CD8-positive, alpha-beta memory T cell (primary cell): ENCODE measurements around the gene BAHD1. TPM values are rescaled to one million over a fixed set of nuclear protein-coding genes. Genes with fewer than 3 reads are reported as not detected.

Experiments
- CTCF ChIA-PET: fragments of 350-600 bp; sonication (Branson Sonifier 250); formaldehyde crosslinking; loops from one replicate; lab custom pipeline; 2021; ENCODE audit warnings: antibody characterized with exemption; lab: Charles Lee
- POLR2A ChIA-PET: fragments of 350-600 bp; sonication (Branson Sonifier 250); formaldehyde crosslinking; loops from one replicate; lab custom pipeline; 2021; ENCODE audit warnings: antibody characterized with exemption; lab: Charles Lee
- DNase-seq, 5 donors: peaks; one replicate each; pipeline versions ENCODE4 v3.0.0 to v3.0.0-alpha.2; 2020 to 2022; ENCODE audit warnings: mixed read lengths in 1 of 5
- H3K27ac ChIP-seq: one replicate; pipeline ENCODE4 v1.7.0; 2013; ENCODE audit warnings: low read depth, mild to moderate bottlenecking, low read length, moderate library complexity
- H3K27me3 ChIP-seq: 2 replicates; pipeline ENCODE4 v1.7.0; 2013; ENCODE audit warnings: low read length, mild to moderate bottlenecking; ENCODE audit not compliant: insufficient read depth, poor library complexity, severe bottlenecking
- H3K36me3 ChIP-seq: 2 replicates; pipeline ENCODE4 v1.7.0; 2013; ENCODE audit warnings: mild to moderate bottlenecking, low read length, moderate library complexity; ENCODE audit not compliant: insufficient read depth
- H3K4me1 ChIP-seq: 2 replicates; pipeline ENCODE4 v1.7.0; 2013; ENCODE audit warnings: mild to moderate bottlenecking, low read length, moderate library complexity; ENCODE audit not compliant: insufficient read depth
- H3K4me3 ChIP-seq: 2 replicates; pipeline ENCODE4 v1.7.0; 2013; ENCODE audit warnings: mild to moderate bottlenecking, low read length
- H3K9me3 ChIP-seq: 2 replicates; pipeline ENCODE4 v1.7.0; 2013; ENCODE audit warnings: mild to moderate bottlenecking, low read length
- H3K27ac Mint-ChIP-seq, 8 donors: one replicate each; pipeline ENCODE4 v1.8.0; 2020 to 2021; ENCODE audit warnings: mixed read lengths in 8 of 8, mild to moderate bottlenecking in 6 of 8, inconsistent platforms in 3 of 8, moderate library complexity in 3 of 8
- H3K27me3 Mint-ChIP-seq, 2 donors: one replicate each; pipeline ENCODE4 v1.8.0; 2020 to 2021; ENCODE audit warnings: mixed read lengths in 2 of 2, mild to moderate bottlenecking in 1 of 2, moderate library complexity in 1 of 2
- H3K36me3 Mint-ChIP-seq, 3 donors: one replicate each; pipeline ENCODE4 v1.8.0; 2020 to 2021; ENCODE audit warnings: mixed read lengths in 3 of 3, inconsistent platforms in 1 of 3, mild to moderate bottlenecking in 1 of 3
- H3K4me1 Mint-ChIP-seq, 3 donors: one replicate each; pipeline ENCODE4 v1.8.0; 2020 to 2021; ENCODE audit warnings: mixed read lengths in 3 of 3, inconsistent platforms in 1 of 3, mild to moderate bottlenecking in 1 of 3
- H3K4me3 Mint-ChIP-seq, 7 donors: one replicate each; pipeline ENCODE4 v1.8.0; 2020 to 2021; ENCODE audit warnings: mixed read lengths in 7 of 7, mild to moderate bottlenecking in 6 of 7, moderate library complexity in 4 of 7, inconsistent platforms in 2 of 7
- H3K9me3 Mint-ChIP-seq, 5 donors: one replicate each; pipeline ENCODE4 v1.8.0; 2020 to 2022; ENCODE audit warnings: mixed read lengths in 5 of 5, mild to moderate bottlenecking in 3 of 5, moderate library complexity in 2 of 5, inconsistent platforms in 1 of 5
- polyA plus RNA-seq: library from polyadenylated mRNA; unstranded; fragments of 300-500 nt; fragmentation: Illumina TruSeq; gene quantifications from one replicate; pipeline ENCODE4 v1.2.3, GENCODE V29; 2021
- total RNA-seq, 2 experiments: library from RNA; stranded (reverse); gene quantifications; one replicate each; pipeline ENCODE4 v1.2.3, GENCODE V29; 2021

BAHD1 gene
- total and polyA plus RNA-seq, 3 experiments from 2014 or later: 4.1 to 24.9 (median 23.6) TPM

DNA sequence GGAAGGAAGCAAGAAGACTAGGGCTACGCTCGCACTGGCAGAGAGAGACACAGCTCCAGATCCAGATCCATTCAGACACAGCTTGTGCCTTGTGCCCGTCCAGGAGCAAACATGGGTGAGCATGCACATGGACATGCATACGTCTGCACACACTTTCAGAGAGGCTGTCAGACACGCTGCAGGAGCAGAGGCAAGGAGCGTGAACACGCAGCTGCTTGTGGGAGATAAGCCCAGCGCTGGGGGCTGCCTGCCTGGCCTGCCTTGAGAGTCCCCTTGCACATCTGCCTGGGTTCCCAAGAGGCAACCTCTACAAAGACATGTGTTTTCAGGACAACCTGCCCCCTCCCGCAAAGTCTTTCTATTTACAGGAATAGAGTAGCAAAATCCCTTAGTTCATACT lies 13.6 kb upstream of the BAHD1 start:
- Histone ChIP-seq H3K36me3 (no peaks in the 10 kb centered on the region), H3K4me3 (no peak overlapping the region), H3K4me1 (no peaks in the 10 kb centered on the region), H3K27me3 (no peaks in the 10 kb centered on the region), H3K9me3 (no peaks in the 10 kb centered on the region), H3K27ac (no peak overlapping the region)
- Mint-ChIP-seq H3K27me3 (no peaks in the 10 kb centered on the region), H3K9me3 (no peaks in the 10 kb centered on the region), H3K4me1 (no peaks in the 10 kb centered on the region), H3K27ac (no peak overlapping the region), H3K4me3 (no peak overlapping the region), H3K36me3 (peaks cover 0 to 14% (median 4%) of the 10 kb centered on the region in 3 donors)
- CTCF ChIA-PET: interaction anchor here (1.0 to 13.3 kb wide), 2 partner anchors 13 to 86 kb away, joined by 5 to 202 read pairs; partner anchors contain the start of genes BAHD1 and CCDC9B
- no peak for DNase-seq
- POLR2A ChIA-PET: no interaction called here

- ChIA-PET CTCF (interaction anchor here (0.6 to 13.3 kb wide), 3 partner anchors 11 to 87 kb away, joined by 3 to 202 read pairs (median 3); partner anchors contain the start of genes BAHD1 and CCDC9B), POLR2A (no interaction called here)
- no peaks in the 10 kb centered on the region for H3K4me1 Mint-ChIP-seq
- Histone ChIP-seq H3K27ac (no peak overlapping the region), H3K9me3 (no peaks in the 10 kb centered on the region), H3K27me3 (no peaks in the 10 kb centered on the region), H3K4me3 (no peak overlapping the region), H3K4me1 (no peaks in the 10 kb centered on the region), H3K36me3 (no peaks in the 10 kb centered on the region)
- H3K4me3 Mint-ChIP-seq: no peak overlapping the region
- no peaks in the 10 kb centered on the region for H3K27me3 Mint-ChIP-seq
- no peak for DNase-seq
- H3K27ac Mint-ChIP-seq: peak overlapping the region in 1 of 8 donors; percentile 43
- H3K36me3 Mint-ChIP-seq: peaks cover 0 to 14% (median 4%) of the 10 kb centered on the region in 3 donors
- no peaks in the 10 kb centered on the region for H3K9me3 Mint-ChIP-seq
These were observed 12.6 kb upstream of the BAHD1 start for GRCh38 chr15:40428185-40428584.

GRCh38 chr15:40429068-40429710 lies 11.6 kb upstream of the BAHD1 start:
- Mint-ChIP-seq H3K27ac (peak overlapping the region in 1 of 8 donors; percentile 22), H3K9me3 (no peaks in the 10 kb centered on the region), H3K27me3 (no peaks in the 10 kb centered on the region), H3K4me1 (peaks cover 0 to under 1% (median 0%) of the 10 kb centered on the region in 3 donors), H3K4me3 (no peak overlapping the region), H3K36me3 (peaks cover 0 to 11% (median 7%) of the 10 kb centered on the region in 3 donors)
- no peaks in the 10 kb centered on the region for H3K36me3 ChIP-seq
- H3K27ac ChIP-seq: no peak overlapping the region
- H3K9me3 ChIP-seq: no peaks in the 10 kb centered on the region
- H3K27me3 ChIP-seq: no peaks in the 10 kb centered on the region
- DNase-seq: no peak
- no peak overlapping the region for H3K4me3 ChIP-seq
- no peaks in the 10 kb centered on the region for H3K4me1 ChIP-seq
- POLR2A ChIA-PET: no interaction called here
- CTCF ChIA-PET: interaction anchor here (1.4 to 13.3 kb wide), 2 partner anchors 12 to 88 kb away, joined by 3 to 202 read pairs; partner anchors contain the start of genes BAHD1 and CCDC9B

DNA sequence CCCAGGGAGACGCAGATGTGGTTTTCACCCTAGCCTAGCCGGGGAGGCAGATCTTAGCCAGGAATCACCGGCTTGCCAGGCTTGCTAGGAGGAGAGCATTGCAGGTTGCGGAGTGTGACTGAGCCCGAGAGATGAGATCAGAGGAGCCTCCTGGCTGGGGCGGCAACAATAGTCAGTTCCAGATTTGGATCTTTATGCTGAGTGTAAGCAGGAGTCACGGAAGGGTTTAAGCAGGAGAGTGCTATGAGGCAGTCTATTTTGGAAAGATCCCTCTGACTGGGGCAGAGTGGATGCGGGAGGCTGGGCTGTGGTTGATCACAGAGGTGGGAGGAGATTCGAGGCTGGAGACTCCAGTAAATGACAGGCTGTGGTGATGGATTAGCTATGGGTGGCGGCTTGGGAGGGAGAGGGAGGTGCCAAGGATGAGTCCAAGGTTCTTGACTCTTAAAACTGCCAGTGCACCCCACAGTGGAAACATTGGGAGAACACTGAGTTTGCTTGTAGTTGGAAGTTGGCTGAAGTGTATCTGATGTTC lies 10.4 kb upstream of the BAHD1 start:
- Mint-ChIP-seq H3K27me3 (no peaks in the 10 kb centered on the region), H3K9me3 (no peaks in the 10 kb centered on the region), H3K36me3 (peaks cover 0 to 9% (median 7%) of the 10 kb centered on the region in 3 donors), H3K4me3 (no peak overlapping the region), H3K27ac (no peak overlapping the region), H3K4me1 (peaks cover 3 to 8% (median 7%) of the 10 kb centered on the region in 3 donors)
- POLR2A ChIA-PET: no interaction called here
- no peaks in the 10 kb centered on the region for H3K36me3 ChIP-seq
- no peak overlapping the region for H3K27ac ChIP-seq
- DNase-seq: no peak
- no peaks in the 10 kb centered on the region for H3K9me3 ChIP-seq
- no peaks in the 10 kb centered on the region for H3K4me1 ChIP-seq
- H3K4me3 ChIP-seq: no peak overlapping the region
- H3K27me3 ChIP-seq: no peaks in the 10 kb centered on the region
- CTCF ChIA-PET: interaction anchor here (0.9 to 1.3 kb wide), 3 partner anchors 8 to 86 kb away, joined by 3 to 5 read pairs (median 5); no protein-coding TSS in a partner anchor

DNA sequence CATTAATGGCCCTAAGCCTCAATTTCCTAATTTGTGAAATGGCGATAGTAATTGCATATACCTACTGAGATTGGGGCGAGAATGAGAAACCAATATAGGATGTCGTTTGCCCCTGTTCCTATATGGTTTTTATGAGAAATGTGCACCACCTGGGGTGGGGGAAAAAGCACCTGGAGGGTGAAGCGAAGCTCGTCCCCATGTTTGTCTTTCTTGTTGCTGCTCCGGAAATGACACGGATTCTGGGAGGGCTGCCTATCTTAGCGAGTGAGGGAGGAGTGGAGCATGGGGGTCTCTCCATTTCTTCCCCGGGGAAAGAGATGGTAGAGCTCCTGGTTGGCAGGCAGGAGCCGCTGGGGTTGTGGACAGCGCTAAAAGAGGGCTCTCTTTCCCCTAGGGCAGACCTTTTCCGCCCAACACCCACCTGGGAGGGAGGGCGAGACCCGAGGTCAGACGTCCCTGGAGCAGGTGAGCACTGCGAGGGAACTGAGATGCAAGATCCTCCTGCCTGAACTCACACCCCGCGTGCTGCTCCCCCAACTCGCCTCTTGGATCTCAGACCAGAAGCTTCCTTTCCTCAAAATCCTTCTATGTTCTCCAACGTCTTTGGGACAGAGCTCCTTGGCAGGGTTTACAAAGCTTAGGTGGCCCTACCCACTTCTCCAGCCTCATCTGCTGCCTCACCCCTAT lies 5.6 kb upstream of the BAHD1 start:
- Mint-ChIP-seq H3K4me3 (peak overlapping the region; percentile 46 to 86 (median 71)), H3K36me3 (peaks cover 0 to 4% (median 2%) of the 10 kb centered on the region in 3 donors), H3K9me3 (peaks cover 0 to 3% (median 0%) of the 10 kb centered on the region in 5 donors), H3K27ac (peak overlapping the region in 3 of 8 donors; percentile 44 to 83 (median 75)), H3K4me1 (peaks cover 30 to 45% (median 34%) of the 10 kb centered on the region in 3 donors), H3K27me3 (peaks cover 10 to 15% of the 10 kb centered on the region in 2 donors)
- peaks cover 25% of the 10 kb centered on the region for H3K4me1 ChIP-seq
- no peak overlapping the region for H3K27ac ChIP-seq
- peaks cover 6% of the 10 kb centered on the region for H3K27me3 ChIP-seq
- no peaks in the 10 kb centered on the region for H3K9me3 ChIP-seq
- POLR2A ChIA-PET: interaction anchor here (0.6 kb wide), 1 partner anchor 295 kb away, joined by 3 read pairs; no protein-coding TSS in a partner anchor
- no peak for DNase-seq
- CTCF ChIA-PET: interaction anchor here (0.6 to 1.5 kb wide), 4 partner anchors 67 to 224 kb away, joined by 3 read pairs; no protein-coding TSS in a partner anchor
- no peaks in the 10 kb centered on the region for H3K36me3 ChIP-seq
- no peak overlapping the region for H3K4me3 ChIP-seq

DNA sequence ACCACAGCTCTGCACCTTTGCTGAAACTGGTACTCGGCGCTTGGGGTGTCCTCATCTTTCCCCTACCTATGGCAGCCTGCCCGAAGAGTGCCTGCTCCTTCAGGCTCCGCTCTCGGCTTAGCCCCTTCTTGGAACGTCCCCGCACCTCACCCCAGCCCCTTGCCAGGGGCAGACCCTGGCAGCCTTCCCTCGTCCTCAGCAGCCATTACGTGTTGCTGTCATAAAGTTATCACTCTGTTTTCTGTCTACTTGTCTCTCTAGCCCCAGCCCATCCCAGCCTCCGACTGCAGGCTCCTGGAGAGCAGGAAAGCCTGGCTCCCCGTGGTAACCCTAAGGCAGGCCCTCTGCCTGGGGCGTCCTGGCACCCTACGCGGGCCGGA lies 5.1 kb upstream of the BAHD1 start:
- ChIA-PET POLR2A (no interaction called here), CTCF (interaction anchor here (1.0 to 1.5 kb wide), 3 partner anchors 67 to 98 kb away, joined by 3 read pairs; no protein-coding TSS in a partner anchor)
- peak overlapping the region; percentile 45 for H3K4me3 ChIP-seq
- no peaks in the 10 kb centered on the region for H3K9me3 ChIP-seq
- Mint-ChIP-seq H3K4me1 (peaks cover 31 to 46% (median 36%) of the 10 kb centered on the region in 3 donors), H3K4me3 (peak overlapping the region; percentile 19 to 86 (median 71)), H3K9me3 (peaks cover 0 to 3% (median 0%) of the 10 kb centered on the region in 5 donors), H3K36me3 (peaks cover 0 to 3% (median 2%) of the 10 kb centered on the region in 3 donors), H3K27me3 (peaks cover 11 to 15% of the 10 kb centered on the region in 2 donors), H3K27ac (peak overlapping the region in 5 of 8 donors; percentile 44 to 85 (median 77))
- H3K4me1 ChIP-seq: peaks cover 28% of the 10 kb centered on the region
- no peak for DNase-seq
- no peak overlapping the region for H3K27ac ChIP-seq
- no peaks in the 10 kb centered on the region for H3K36me3 ChIP-seq
- peaks cover 6% of the 10 kb centered on the region for H3K27me3 ChIP-seq

DNA sequence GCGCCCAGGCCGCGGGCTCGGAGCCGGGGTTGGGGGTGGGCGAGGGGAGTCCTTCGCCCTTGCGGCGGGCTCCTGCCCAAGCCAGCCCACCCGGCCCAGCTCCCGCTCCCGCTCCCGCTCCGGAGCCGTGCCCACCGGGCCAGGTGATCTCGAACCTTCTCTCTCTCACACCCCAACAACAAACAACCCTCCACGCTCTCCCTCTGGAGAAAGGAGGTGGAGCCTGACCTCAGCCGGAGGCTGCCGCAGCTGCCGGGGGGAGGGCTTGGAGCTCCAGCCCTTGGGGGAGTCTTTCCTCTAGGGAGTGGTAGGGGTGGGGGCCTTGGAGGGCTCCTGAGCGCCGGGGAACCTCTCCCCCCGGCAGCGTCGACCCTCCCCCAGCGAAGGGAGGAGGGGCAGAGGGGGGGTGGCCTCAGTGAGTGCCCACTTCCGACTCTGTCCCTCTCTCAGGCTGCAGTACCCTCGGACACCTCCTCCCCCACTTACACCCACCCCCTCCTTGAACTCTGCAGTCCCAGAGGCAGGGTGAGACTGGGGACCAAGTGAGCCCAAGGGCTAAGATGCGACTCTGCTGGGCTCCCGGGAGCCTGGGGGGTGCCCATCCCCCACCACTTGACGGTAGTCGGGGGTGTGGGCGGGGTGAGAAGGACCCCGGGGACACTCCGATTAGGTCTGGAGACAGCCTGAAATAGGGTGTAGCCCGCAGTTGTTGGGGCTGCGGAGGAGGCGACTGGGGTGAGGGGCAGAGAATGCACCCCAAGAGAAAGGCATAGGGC lies 4.4 kb upstream of the BAHD1 start:
- H3K9me3 ChIP-seq: no peaks in the 10 kb centered on the region
- Mint-ChIP-seq H3K27ac (peak overlapping the region in 1 of 8 donors; percentile 68), H3K4me1 (peaks cover 31 to 46% (median 36%) of the 10 kb centered on the region in 3 donors), H3K36me3 (peaks cover 0 to 3% (median 2%) of the 10 kb centered on the region in 3 donors), H3K9me3 (peaks cover 0 to 3% (median 0%) of the 10 kb centered on the region in 5 donors), H3K4me3 (peak overlapping the region; percentile 58 to 81 (median 75)), H3K27me3 (peaks cover 11 to 15% of the 10 kb centered on the region in 2 donors)
- CTCF ChIA-PET: interaction anchor here (1.0 to 1.5 kb wide), 3 partner anchors 68 to 99 kb away, joined by 3 read pairs; no protein-coding TSS in a partner anchor
- peak overlapping the region; percentile 52 for H3K27ac ChIP-seq
- H3K4me3 ChIP-seq: peak overlapping the region; percentile 45
- H3K27me3 ChIP-seq: peaks cover 6% of the 10 kb centered on the region
- no peak for DNase-seq
- H3K36me3 ChIP-seq: no peaks in the 10 kb centered on the region
- POLR2A ChIA-PET: interaction anchor here (0.5 kb wide), 1 partner anchor 13 kb away, joined by 4 read pairs; no protein-coding TSS in a partner anchor
- peaks cover 28% of the 10 kb centered on the region for H3K4me1 ChIP-seq
